Hepatocyte (in vitro differentiated cells): Measurements from ENCODE around the gene VGF.

ENCODE experiments used
- EZH2phosphoT487 ChIP-seq: fragments of 200-600 bp; sonication (generic); IDR thresholded peaks from one replicate; pipeline ENCODE4 v1.6.1; 2018; ENCODE audit warnings: antibody characterized with exemption, mild to moderate bottlenecking, low read depth, moderate library complexity; ENCODE audit not compliant: unreplicated experiment, severe bottlenecking
- TF ChIP-seq, protein P1 (sequence below): fragments of 200-600 bp; sonication (generic); IDR thresholded peaks from 2 replicates; pipeline ENCODE4 v1.5.1; 2016; ENCODE audit warnings: antibody characterized with exemption, mild to moderate bottlenecking; ENCODE audit not compliant: poor library complexity

DNA sequence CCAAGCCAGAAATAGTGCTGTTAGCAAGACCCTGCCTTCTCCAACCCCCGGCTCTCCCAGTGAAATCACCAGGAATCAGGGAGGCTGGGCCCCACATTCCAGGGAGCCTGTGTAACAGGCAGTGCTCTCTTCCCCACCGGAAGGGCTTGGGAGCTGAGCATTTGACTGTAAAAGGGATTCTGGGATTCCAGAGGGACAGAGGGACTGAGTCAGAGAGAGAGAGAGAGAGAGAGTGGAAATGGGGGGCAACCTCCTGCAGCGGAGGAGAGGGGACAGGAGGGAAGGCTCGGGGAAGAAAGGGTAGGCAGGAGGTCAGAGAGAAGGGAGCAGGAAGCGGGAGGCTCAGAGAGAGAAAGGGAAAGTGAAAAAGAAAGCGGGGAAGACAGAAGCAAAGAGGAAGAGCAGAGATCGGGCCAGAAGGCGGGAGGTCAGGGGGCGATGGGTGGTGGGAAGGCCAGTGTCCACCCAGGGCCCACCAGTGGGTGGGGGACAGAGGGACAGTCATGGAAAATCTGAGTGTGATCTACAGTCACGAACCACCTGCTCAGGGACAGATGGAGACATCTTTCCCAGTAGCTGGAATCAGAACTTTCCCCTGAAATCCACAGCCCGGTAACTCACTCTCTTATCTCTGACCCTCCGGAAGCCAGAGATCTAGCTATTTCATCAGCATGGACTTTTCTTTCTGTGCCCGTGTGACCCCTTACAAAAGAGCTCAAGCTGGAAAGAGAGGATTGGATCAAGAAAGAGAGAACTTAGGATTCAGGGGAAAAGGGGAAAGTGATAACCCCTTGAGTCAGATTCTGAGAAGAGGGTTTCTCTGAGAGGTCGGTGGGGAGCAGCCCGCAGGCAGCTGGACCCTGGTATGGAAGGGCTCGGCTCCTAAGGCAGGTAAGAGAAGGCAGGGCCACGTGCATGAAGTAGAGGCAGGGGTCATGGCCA lies 43.1 kb downstream of the VGF start:
- TF ChIP-seq, protein P1, sequence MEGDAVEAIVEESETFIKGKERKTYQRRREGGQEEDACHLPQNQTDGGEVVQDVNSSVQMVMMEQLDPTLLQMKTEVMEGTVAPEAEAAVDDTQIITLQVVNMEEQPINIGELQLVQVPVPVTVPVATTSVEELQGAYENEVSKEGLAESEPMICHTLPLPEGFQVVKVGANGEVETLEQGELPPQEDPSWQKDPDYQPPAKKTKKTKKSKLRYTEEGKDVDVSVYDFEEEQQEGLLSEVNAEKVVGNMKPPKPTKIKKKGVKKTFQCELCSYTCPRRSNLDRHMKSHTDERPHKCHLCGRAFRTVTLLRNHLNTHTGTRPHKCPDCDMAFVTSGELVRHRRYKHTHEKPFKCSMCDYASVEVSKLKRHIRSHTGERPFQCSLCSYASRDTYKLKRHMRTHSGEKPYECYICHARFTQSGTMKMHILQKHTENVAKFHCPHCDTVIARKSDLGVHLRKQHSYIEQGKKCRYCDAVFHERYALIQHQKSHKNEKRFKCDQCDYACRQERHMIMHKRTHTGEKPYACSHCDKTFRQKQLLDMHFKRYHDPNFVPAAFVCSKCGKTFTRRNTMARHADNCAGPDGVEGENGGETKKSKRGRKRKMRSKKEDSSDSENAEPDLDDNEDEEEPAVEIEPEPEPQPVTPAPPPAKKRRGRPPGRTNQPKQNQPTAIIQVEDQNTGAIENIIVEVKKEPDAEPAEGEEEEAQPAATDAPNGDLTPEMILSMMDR, result no peak
- no peak for TF ChIP-seq EZH2phosphoT487
